Neural progenitor cell (in vitro differentiated cells): ENCODE results near the gene DCANP1.

Experiments used
- CTCF ChIP-seq: fragments of 200-600 bp; sonication (generic); IDR thresholded peaks from 2 replicates; pipeline ENCODE4 v1.5.1; 2017; ENCODE audit warnings: antibody characterized with exemption, mild to moderate bottlenecking
- EZH2 ChIP-seq: fragments of 200-600 bp; sonication (generic); IDR thresholded peaks from 2 replicates; pipeline ENCODE4 v1.6.1; 2017; ENCODE audit warnings: antibody characterized with exemption, mild to moderate bottlenecking, moderate library complexity
- EZH2phosphoT487 ChIP-seq: fragments of 200-600 bp; sonication (generic); IDR thresholded peaks from 2 replicates; pipeline ENCODE4 v1.6.1; 2017; ENCODE audit warnings: antibody characterized with exemption

GRCh38 chr5:135483254-135483653, 36.1 kb upstream of the DCANP1 start:
- TF ChIP-seq CTCF (no peak), EZH2 (no peak), EZH2phosphoT487 (no peak)
